HCT116 (cell line): ENCODE data around the gene ALK. TPM values are rescaled to one million over a fixed set of nuclear protein-coding genes. Genes with fewer than 3 reads are reported as not detected.

Experiments
- ATAC-seq: fragments of 200-7000 bp; cut with Tn5 transposase; 2 replicates; pipeline ENCODE4 v1.9.1; 2020; ENCODE audit warnings: mild to moderate bottlenecking, moderate library complexity
- BruUV-seq: library from RNA; stranded (reverse); fragments of 400-500 nt; replicated peaks from 2 replicates; lab custom pipeline; 2021; lab: Mats Ljungman, UMichigan
- CTCF ChIA-PET: fragments of 300-600 bp; sonication (Branson Sonifier 250); formaldehyde crosslinking; loops from one replicate; lab custom pipeline; 2021; ENCODE audit warnings: antibody characterized with exemption; lab: Charles Lee
- POLR2A ChIA-PET: fragments of 300-600, 350-600 bp; sonication (Branson Sonifier 250); formaldehyde crosslinking; loops from one replicate; lab custom pipeline; 2021; ENCODE audit warnings: antibody characterized with exemption; lab: Charles Lee
- RAD21 ChIA-PET, 2 experiments: fragments of 300-600 bp; sonication (Branson Sonifier 250); formaldehyde crosslinking; loops; one replicate each; lab custom pipeline; 2023; ENCODE audit warnings: low total read pairs in 2 of 2; ENCODE audit not compliant: uncharacterized antibody in 2 of 2, unreplicated experiment in 2 of 2, low non-redundant PET in 1 of 2; lab: Charles Lee
- DNase-seq: peaks from one replicate; pipeline ENCODE4 v3.0.0-alpha.2; 2010; ENCODE audit warnings: low read depth, low spot score
- H2AFZ ChIP-seq: fragments of 200-600 bp; shearing (Covaris generic), sonication (generic); 2 replicates; pipeline ENCODE4 v1.6.1; 2017; ENCODE audit warnings: low read depth, mixed run types, mixed read lengths, antibody characterized with exemption, low read length; ENCODE audit not compliant: poor library complexity, severe bottlenecking
- H3K27ac ChIP-seq: 2 replicates; pipeline ENCODE4 v1.5.1; 2012; ENCODE audit warnings: low read depth, low read length
- H3K27me3 ChIP-seq: fragments of 200-600 bp; sonication (generic); 2 replicates; pipeline ENCODE4 v1.6.1; 2016; ENCODE audit warnings: mixed run types, low read length, mixed read lengths; ENCODE audit not compliant: insufficient read depth
- H3K36me3 ChIP-seq, 2 experiments: fragments of 200-500 bp in 1 of 2; fragments of 200-600 bp in 1 of 2; sonication (Bioruptor generic) in 1 of 2; sonication (generic) in 1 of 2; 2 replicates each; pipeline versions ENCODE4 v1.5.1 to v1.6.1; 2014 to 2016; ENCODE audit warnings: low read length in 2 of 2, inconsistent platforms in 1 of 2, mixed read lengths in 1 of 2, mixed run types in 1 of 2; ENCODE audit not compliant: insufficient read depth in 2 of 2, control insufficient read depth in 1 of 2
- H3K4me1 ChIP-seq, 2 experiments: fragments of 200-600 bp in 1 of 2; sonication (generic) in 1 of 2; 2 replicates each; pipeline versions ENCODE4 v1.5.1 to v1.6.1; 2012 to 2017; ENCODE audit warnings: low read length in 2 of 2, inconsistent platforms in 1 of 2, mild to moderate bottlenecking in 1 of 2, mixed read lengths in 1 of 2, mixed run types in 1 of 2, moderate library complexity in 1 of 2; ENCODE audit not compliant: insufficient read depth in 2 of 2, control insufficient read depth in 1 of 2
- H3K4me2 ChIP-seq: fragments of 200-600 bp; sonication (generic); 2 replicates; pipeline ENCODE4 v1.6.1; 2017; ENCODE audit warnings: mixed run types, low read length, mixed read lengths
- H3K4me3 ChIP-seq, 2 experiments: fragments of 200-600 bp in 1 of 2; sonication (generic) in 1 of 2; replicated peaks in 1 of 2; 2 replicates each; pipeline ENCODE4 v1.5.1; 2011 to 2016; ENCODE audit warnings: low read length in 2 of 2, control low read depth in 1 of 2, low read depth in 1 of 2, mild to moderate bottlenecking in 1 of 2, mixed read lengths in 1 of 2, mixed run types in 1 of 2
- H3K79me2 ChIP-seq: fragments of 200-600 bp; sonication (generic); 2 replicates; pipeline ENCODE4 v1.6.1; 2017; ENCODE audit warnings: mild to moderate bottlenecking, mixed run types, low read length, moderate library complexity, mixed read lengths; ENCODE audit not compliant: insufficient read depth
- H3K9ac ChIP-seq: fragments of 200-600 bp; sonication (generic); 2 replicates; pipeline ENCODE4 v1.6.1; 2016; ENCODE audit warnings: low read length, mixed read lengths
- H3K9me2 ChIP-seq: fragments of 200-600 bp; sonication (generic), shearing (Covaris generic); 2 replicates; pipeline ENCODE4 v1.6.1; 2017; ENCODE audit warnings: mixed run types, mild to moderate bottlenecking, moderate library complexity; ENCODE audit not compliant: insufficient read depth
- H3K9me3 ChIP-seq, 2 experiments: fragments of 200-500 bp in 1 of 2; fragments of 200-600 bp in 1 of 2; sonication (Bioruptor generic) in 1 of 2; sonication (generic) in 1 of 2; 2 replicates each; pipeline ENCODE4 v1.6.1; 2014 to 2017; ENCODE audit warnings: low read length in 2 of 2, mixed read lengths in 2 of 2, inconsistent platforms in 1 of 2, low read depth in 1 of 2, mild to moderate bottlenecking in 1 of 2, mixed run types in 1 of 2, moderate library complexity in 1 of 2; ENCODE audit not compliant: control insufficient read depth in 1 of 2, insufficient read depth in 1 of 2
- H4K20me1 ChIP-seq: fragments of 200-600 bp; sonication (generic), shearing (Covaris generic); 2 replicates; pipeline ENCODE4 v1.6.1; 2017; ENCODE audit warnings: mixed run types, mild to moderate bottlenecking, moderate library complexity; ENCODE audit not compliant: insufficient read depth
- CEBPB ChIP-seq: IDR thresholded peaks from 2 replicates; pipeline ENCODE4 v1.6.1; 2012; ENCODE audit warnings: low read depth
- CTCF ChIP-seq, 3 experiments: fragments of 200-600 bp in 1 of 3; sonication (generic) in 1 of 3; IDR thresholded peaks in 2 of 3; conservative IDR thresholded peaks in 1 of 3; 2 replicates each; pipeline ENCODE4 v1.5.1; 2012 to 2017; ENCODE audit warnings: low read depth in 2 of 3, low read length in 2 of 3, antibody characterized with exemption in 1 of 3, borderline replicate concordance in 1 of 3, control low read depth in 1 of 3, mild to moderate bottlenecking in 1 of 3, mixed read lengths in 1 of 3, mixed run types in 1 of 3, moderate library complexity in 1 of 3; ENCODE audit not compliant: insufficient read depth in 1 of 3
- EGR1 ChIP-seq: IDR thresholded peaks from 2 replicates; pipeline ENCODE4 v1.6.1; 2012; ENCODE audit warnings: low read depth
- ELF1 ChIP-seq: IDR thresholded peaks from 2 replicates; pipeline ENCODE4 v1.6.1; 2012; ENCODE audit warnings: low read depth, borderline replicate concordance
- FOSL1 ChIP-seq: IDR thresholded peaks from 2 replicates; pipeline ENCODE4 v1.6.1; 2012; ENCODE audit warnings: low read depth
- JUND ChIP-seq: IDR thresholded peaks from 2 replicates; pipeline ENCODE4 v1.6.1; 2012
- RAD21 ChIP-seq: IDR thresholded peaks from 2 replicates; pipeline ENCODE4 v1.6.1; 2012; ENCODE audit warnings: low read depth, mild to moderate bottlenecking
- SIN3A ChIP-seq: IDR thresholded peaks from 2 replicates; pipeline ENCODE4 v1.6.1; 2012; ENCODE audit warnings: low read depth
- SP1 ChIP-seq: IDR thresholded peaks from 2 replicates; pipeline ENCODE4 v1.6.1; 2012; ENCODE audit warnings: low read depth
- SRF ChIP-seq: IDR thresholded peaks from 2 replicates; pipeline ENCODE4 v1.6.1; 2012; ENCODE audit warnings: low read depth
- intact Hi-C: fragments of 100-400 bp; cut with micrococcal nuclease; formaldehyde crosslinking; loops from 2 replicates; pipeline ENCODE4 v1.10.0; 2022
- total RNA-seq: library from RNA; stranded (reverse); gene quantifications from one replicate; pipeline ENCODE4 v1.2.1, GENCODE V29; 2021; ENCODE audit not compliant: unreplicated experiment
- TF ChIP-seq, protein P1 (sequence below): IDR thresholded peaks from 2 replicates; pipeline ENCODE4 v1.6.1; 2012
- TF ChIP-seq, protein P2 (sequence below): IDR thresholded peaks from 2 replicates; pipeline ENCODE4 v1.6.1; 2012; ENCODE audit warnings: low read depth

Gene ALK
- total RNA-seq, 1 experiment from 2014 or later: not detected

DNA sequence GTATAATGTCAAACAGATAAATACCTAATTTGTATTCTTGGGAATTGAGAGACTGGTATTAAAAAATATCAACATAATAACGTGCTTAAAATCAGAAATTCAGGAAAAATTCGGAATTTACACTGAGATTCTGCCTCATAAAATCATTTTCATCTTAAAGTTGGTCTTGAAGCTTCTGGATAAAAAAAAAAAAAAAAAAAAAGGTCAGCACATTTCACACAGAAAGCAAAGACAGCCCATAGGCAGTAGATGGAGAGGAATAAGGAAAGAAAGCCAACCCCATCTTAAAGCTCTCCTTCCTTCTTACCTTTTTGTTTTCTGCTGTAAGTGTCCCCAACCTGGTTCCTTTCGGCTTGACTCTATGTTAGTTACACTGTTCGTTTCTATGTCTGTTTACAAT is 41.5 kb upstream of the ALK start:
- intact Hi-C loops: no loop called here
- TF ChIP-seq FOSL1 (no peak), CTCF (IDR thresholded peaks at IDR 0.05 in 2 of 3, conservative IDR thresholded peaks at IDR 0.05 in 1 of 3; ENCODE audit: borderline replicate concordance in 1 of 3, insufficient read depth in 1 of 3, low read depth in 2 of 3, low read length in 2 of 3) (no peak), EGR1 (no peak), JUND (no peak), ELF1 (no peak), RAD21 (no peak), CEBPB (no peak), SRF (no peak), SP1 (no peak), SIN3A (no peak)
- TF ChIP-seq, protein P1, sequence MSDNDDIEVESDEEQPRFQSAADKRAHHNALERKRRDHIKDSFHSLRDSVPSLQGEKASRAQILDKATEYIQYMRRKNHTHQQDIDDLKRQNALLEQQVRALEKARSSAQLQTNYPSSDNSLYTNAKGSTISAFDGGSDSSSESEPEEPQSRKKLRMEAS: no peak
- TF ChIP-seq, protein P2, sequence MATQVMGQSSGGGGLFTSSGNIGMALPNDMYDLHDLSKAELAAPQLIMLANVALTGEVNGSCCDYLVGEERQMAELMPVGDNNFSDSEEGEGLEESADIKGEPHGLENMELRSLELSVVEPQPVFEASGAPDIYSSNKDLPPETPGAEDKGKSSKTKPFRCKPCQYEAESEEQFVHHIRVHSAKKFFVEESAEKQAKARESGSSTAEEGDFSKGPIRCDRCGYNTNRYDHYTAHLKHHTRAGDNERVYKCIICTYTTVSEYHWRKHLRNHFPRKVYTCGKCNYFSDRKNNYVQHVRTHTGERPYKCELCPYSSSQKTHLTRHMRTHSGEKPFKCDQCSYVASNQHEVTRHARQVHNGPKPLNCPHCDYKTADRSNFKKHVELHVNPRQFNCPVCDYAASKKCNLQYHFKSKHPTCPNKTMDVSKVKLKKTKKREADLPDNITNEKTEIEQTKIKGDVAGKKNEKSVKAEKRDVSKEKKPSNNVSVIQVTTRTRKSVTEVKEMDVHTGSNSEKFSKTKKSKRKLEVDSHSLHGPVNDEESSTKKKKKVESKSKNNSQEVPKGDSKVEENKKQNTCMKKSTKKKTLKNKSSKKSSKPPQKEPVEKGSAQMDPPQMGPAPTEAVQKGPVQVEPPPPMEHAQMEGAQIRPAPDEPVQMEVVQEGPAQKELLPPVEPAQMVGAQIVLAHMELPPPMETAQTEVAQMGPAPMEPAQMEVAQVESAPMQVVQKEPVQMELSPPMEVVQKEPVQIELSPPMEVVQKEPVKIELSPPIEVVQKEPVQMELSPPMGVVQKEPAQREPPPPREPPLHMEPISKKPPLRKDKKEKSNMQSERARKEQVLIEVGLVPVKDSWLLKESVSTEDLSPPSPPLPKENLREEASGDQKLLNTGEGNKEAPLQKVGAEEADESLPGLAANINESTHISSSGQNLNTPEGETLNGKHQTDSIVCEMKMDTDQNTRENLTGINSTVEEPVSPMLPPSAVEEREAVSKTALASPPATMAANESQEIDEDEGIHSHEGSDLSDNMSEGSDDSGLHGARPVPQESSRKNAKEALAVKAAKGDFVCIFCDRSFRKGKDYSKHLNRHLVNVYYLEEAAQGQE: no peak
- Histone ChIP-seq H3K4me1 (no peaks in the 10 kb centered on the region), H4K20me1 (no peaks in the 10 kb centered on the region), H3K4me2 (no peak overlapping the region), H3K9me2 (no peaks in the 10 kb centered on the region), H2AFZ (no peak overlapping the region), H3K4me3 (no peak overlapping the region), H3K27me3 (peaks cover 82% of the 10 kb centered on the region), H3K9ac (no peak overlapping the region), H3K36me3 (no peaks in the 10 kb centered on the region), H3K27ac (no peak overlapping the region), H3K9me3 (no peaks in the 10 kb centered on the region), H3K79me2 (no peaks in the 10 kb centered on the region)
- ChIA-PET RAD21 (no interaction called here), POLR2A (no interaction called here), CTCF (no interaction called here)
- ATAC-seq (no peak), DNase-seq (no peak)
- no TSS peak for BruUV-seq
